D721Med (cell line): ENCODE results near the gene RASSF8.
A peak's percentile ranks its signal among the peaks of the same experiment; 100 is the strongest.
"Not testable (repeated sequence)": the region's sequence is repeated elsewhere in the genome, so short reads cannot be mapped to it uniquely, and the experiment has no call there.

ENCODE experiments used
- DNase-seq: peaks from one replicate; pipeline ENCODE4 v3.0.0; 2011; ENCODE audit warnings: low spot score; ENCODE audit not compliant: insufficient read length
- FAIRE-seq: peaks from 2 replicates; lab custom pipeline; 2011; peaks lifted over from hg19 to GRCh38; lab: Jason Lieb, UNC
- CTCF ChIP-seq: IDR thresholded peaks from 2 replicates; pipeline ENCODE4 v1.5.1; 2012; ENCODE audit warnings: mild to moderate bottlenecking, control low read depth; ENCODE audit not compliant: insufficient read depth; ENCODE audit errors: missing control alignments

Gene RASSF8

GRCh38 chr12:26047401-26048226 is 89.1 kb downstream of the RASSF8 start:
- no peak for TF ChIP-seq CTCF
- FAIRE-seq, result no peak
- no peak for DNase-seq

- no peak for TF ChIP-seq CTCF
- FAIRE-seq (no peak), DNase-seq (no peak)
These were observed 94.2 kb downstream of the RASSF8 start for GRCh38 chr12:26052652-26053051.

GRCh38 chr12:26054383-26054782 is 95.9 kb downstream of the RASSF8 start:
- FAIRE-seq, result peak; percentile 41
- DNase-seq, result no peak
- no peak for TF ChIP-seq CTCF

GRCh38 chr12:26055087-26055486 is 96.6 kb downstream of the RASSF8 start:
- no peak for TF ChIP-seq CTCF
- FAIRE-seq (peak; percentile 55), DNase-seq (no peak)

GRCh38 chr12:26056335-26056734 is 97.9 kb downstream of the RASSF8 start:
- no peak for FAIRE-seq
- no peak for DNase-seq
- TF ChIP-seq CTCF, result no peak

- not testable (repeated sequence) for FAIRE-seq, DNase-seq
These were observed 98.8 kb downstream of the RASSF8 start for GRCh38 chr12:26057271-26057670.

GRCh38 chr12:26058308-26058707 is 99.8 kb downstream of the RASSF8 start:
- DNase-seq, result no peak
- no peak for FAIRE-seq
- TF ChIP-seq CTCF, result no peak

GRCh38 chr12:26058818-26059217 is 100.3 kb downstream of the RASSF8 start:
- TF ChIP-seq CTCF, result no peak
- DNase-seq (no peak), FAIRE-seq (no peak)
